NCI-H2107 treated with DMSO at 0.1 percent for 48 hours (cell line): ENCODE data around the gene ADGRD1.

Experiments
- DNase-seq: peaks from one replicate; lab custom pipeline; 2025; ENCODE audit not compliant: unreplicated experiment; lab: John Stamatoyannopoulos, UW

The ADGRD1 gene

DNA sequence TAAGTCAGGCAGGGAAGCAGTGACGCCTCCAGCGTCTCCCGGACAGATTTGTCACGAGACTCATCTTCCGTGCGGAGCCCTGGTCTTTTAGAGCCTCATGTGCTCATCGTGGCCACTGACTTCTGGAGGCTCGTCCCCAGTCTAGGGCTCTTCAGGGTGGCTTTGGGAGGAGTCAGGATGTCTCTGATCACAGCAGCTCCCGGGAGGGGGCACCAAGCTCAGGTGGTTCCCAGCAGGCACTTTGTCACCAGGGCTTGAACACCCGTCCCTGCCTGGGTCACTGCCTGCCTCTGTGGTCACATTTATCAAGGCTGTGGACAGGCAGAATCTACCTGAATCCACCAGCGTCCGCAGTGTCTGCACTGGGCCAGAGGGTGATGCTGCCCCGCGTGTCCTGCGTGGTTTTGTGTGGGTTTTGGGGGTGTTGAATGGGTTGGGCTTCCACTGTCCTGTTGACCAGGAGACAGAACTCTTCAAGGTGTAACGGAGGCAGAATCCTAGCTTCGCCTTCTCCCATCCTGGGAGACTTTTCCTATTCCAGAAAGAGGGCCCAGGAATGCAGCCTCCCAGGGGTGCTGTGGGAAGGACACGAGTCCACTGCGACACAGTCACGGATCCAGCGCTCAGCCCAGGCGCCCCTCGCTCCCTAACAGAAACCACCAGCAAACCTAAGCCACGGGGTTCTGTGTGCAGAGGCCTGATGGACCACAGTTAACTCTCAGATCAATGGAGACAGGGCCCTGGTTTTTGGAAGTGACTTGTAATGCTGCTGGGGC is 132.3 kb downstream of the ADGRD1 start:
- no peak for DNase-seq

DNA sequence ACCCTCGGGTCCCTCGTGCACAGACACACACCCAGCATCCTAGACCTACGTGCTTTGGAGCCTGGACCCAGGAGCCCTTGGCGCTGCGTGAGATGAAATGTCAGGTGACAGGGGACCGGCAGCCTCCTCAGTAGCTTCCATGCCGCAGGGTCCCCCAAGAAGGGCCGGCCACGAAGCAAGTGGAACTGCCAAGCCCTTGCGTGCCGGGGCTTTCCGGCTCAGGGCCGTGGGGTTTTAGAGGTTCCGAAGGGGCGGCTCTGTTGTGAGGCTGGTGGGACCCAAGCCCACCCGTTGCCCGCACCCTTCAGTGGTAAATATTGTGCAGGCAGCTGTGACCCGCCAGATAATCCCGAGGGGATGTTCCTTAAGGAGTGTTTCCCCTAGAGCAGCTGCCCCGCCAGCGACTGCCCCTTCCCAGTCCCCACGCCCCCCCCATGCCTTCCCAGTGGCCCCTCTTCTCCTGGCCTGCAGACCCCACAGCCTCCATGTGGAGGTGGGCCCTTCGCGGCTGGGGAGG is 133.7 kb downstream of the ADGRD1 start:
- no peak for DNase-seq

DNA sequence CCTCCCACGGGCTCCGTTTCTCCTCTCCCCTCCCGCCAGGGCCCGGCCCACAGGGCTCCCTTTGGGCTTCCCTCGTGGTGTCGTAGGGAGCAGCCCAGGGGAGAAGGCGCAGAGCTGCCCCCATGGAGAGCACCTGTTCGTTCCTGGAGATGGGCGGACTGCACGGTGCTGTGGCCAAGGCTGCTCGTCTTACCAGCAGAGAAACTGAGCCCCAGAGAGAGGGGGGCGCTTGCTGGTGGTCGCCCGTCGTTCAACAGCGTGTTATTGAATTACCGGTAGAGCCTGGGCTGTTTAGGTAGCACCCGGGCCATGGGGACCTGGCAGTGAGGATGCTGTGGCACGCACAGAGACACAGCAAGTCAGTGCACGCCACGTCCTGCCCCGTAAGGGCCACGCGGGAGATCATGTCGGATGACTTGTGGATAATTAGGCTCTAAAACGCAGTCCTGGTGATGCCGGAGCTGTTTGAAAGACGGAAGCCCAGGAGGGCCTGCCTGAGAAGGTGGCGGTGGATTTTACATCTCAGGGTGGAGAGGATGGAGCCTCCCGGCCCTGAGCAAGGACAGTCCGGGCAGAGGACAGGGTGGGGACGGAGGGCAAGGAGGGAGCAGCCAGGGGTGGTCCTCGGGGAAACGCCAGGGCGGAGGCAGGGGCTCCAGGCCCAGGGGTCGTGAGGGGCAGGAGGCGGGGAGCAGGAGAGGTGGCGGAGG is 134.4 kb downstream of the ADGRD1 start:
- DNase-seq: no peak

DNA sequence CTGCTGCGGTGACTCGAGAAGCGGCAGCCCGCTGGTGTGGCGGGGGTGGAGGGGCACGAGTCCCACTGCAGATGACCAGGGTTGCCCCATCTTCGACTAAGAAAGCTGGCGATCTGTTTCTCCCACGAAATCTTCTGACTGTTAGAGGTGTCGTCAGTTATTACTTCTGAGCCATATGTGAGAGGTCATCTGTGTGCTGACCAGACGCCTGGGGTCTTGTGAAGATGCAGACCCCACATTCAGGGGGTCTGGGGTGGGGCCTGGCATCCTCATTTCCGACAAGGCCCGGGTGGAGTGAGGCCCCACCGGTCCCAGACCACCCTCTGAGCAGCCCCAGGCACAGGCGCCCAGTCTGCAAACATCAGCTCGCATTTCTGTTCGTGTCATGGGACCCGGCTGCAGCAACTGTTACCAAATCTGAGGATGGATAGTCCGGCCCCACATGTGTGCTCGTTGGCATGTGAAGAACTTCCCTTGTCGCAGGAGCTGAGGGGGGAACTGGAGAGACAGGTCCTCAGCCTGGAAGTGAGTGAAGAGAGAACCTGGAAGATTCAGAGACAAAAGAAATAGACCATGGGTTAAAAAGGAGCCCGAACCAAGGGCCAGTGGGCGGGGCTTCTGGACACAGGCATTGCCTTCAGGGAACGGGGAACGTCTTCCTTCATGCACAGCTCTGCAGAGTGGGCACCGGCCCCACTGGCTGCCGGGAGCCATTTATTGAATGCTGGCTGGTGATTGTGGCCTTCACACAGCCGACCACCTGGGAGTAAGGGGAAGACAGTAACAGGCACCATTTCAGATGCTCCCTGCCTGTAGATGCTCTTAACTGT is 135.2 kb downstream of the ADGRD1 start:
- no peak for DNase-seq

DNA sequence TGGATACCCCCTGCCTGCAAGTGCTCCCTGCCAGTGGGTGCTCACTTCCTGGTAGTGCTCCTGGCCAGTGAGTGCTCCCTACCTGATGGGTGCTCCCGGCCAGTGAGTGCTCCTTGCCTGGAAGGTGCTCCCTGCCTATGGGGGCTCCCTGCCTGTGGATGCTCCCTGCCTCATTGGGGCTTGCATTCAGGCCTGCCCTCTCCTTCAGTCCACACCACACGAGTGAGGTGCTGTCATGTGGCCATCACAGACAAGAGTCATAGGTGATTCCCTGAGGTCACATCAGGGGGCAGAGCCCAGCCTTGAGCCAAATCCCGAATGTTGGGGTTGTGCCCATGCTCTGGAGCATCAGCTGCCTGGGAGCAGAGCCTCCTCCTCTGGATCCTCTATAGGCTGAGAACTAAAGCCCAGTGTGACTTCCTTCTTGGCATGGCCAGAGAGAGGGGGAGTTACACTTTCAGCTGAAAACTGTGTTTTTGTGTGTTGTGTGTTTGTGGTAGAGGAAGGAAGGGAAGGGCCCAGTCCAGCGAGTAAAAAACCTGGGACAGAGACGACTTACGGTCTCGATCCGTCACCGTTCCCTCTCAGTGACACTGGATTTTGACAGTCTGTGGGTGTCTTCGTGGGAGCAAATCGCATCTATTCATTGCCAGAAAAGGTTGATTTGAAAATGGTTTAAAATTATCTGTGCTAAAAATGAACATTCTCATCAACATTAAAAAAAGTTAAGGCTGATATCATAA is 136.0 kb downstream of the ADGRD1 start:
- no peak for DNase-seq

DNA sequence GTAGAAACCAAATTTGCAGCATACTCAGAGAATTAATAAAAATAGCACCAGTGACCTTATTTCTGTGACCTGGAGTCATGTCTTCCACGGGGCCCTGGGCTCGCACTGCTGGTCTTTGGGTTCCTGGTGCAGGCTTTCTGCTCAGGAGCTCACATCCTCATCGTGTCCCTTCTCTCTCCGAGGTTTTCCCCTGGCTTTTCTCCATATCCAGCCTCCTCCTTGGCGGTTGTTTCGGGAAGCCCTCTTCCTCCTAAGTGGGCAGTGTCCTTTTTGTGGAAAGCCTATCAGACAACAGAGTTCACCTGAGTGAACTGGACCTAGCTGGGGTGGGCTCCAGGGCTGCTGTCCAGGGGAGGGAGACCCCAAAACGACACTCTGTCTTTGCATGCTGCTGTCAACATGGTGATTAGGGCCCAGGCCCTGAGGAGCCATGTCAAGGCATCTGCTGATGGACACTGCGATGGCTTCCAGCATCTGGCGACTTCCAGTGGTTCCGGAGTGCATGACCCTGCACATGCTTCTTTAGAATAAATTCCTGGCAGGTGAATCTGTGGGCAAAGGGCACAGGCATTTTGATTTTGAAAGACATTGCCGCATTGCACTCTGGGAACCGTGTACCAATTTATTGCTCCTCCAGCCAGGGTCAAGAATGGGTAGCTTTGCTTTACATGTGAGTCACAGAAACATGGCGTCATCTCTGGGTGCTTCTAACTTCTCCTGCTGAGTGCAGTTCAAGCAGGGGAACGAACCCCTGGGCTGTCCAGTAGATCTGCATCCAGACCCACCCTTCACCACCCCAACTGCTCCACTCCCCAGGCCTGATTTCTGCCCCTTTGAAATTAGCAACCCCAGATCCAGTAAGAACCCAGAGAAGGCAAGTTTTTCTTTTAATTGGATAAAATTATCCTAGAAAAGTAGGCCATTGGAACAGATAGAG is 136.8 kb downstream of the ADGRD1 start:
- DNase-seq: no peak

DNA sequence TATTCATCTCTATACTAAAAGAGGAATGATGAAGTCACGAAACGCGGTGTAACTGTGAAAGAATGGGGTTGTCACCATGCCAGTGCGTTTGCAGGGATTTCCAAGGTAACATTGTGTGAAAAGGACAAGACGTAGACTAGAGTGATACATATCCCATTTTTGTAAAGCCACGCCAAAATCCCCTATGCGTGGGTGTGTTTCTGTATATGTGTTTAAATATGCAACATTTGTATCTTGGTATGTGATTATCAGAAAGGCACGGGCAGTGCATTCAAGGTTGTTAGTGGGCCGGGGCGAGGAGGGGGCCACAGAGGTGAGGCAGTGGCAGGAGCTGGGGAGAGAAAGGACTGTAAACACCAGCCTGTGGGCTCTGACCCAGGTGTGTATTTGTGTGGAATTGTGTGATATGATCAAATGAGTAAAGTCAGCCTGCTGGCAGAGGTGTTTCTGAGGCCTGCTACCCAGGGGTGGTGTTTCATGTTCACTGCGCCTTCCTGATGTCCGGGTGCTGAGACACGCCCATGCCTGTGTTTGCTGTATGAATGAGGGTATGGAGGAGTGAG is 137.8 kb downstream of the ADGRD1 start:
- no peak for DNase-seq

DNA sequence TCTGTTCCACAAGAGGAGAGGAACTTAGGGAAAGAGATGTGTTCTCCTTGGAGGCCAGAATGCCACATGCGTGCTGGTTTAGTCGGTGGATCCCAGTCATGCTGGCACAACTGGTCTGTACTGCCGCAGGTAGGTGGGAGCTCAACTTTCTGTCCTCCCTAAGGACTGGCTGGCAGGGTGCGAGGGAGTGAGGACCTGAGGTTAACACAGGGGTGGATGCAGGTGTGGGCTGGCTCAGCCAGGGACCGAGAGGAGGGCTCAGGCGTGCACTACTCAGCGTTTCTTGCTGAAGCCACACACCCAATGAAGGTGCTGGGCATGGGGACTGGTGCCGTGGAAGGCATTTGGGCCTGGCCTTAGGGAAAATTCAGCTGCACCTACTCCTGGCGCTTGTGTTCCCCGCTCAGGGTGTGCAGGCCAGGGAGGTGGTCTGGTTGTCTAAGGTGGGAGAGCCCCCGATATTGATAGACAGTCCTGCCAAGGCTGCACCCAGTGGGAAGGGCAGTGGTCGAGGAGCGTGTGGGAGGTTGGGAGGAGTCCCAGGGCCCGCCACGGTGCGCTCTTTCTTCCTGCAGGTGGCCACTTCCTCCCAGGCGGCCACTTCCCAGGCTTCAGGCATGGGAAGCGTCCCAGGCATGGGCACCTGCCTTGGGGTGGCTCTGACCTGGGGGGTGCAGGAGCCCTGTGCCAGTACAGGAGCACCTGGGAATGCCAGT is 138.4 kb downstream of the ADGRD1 start:
- DNase-seq: no peak

DNA sequence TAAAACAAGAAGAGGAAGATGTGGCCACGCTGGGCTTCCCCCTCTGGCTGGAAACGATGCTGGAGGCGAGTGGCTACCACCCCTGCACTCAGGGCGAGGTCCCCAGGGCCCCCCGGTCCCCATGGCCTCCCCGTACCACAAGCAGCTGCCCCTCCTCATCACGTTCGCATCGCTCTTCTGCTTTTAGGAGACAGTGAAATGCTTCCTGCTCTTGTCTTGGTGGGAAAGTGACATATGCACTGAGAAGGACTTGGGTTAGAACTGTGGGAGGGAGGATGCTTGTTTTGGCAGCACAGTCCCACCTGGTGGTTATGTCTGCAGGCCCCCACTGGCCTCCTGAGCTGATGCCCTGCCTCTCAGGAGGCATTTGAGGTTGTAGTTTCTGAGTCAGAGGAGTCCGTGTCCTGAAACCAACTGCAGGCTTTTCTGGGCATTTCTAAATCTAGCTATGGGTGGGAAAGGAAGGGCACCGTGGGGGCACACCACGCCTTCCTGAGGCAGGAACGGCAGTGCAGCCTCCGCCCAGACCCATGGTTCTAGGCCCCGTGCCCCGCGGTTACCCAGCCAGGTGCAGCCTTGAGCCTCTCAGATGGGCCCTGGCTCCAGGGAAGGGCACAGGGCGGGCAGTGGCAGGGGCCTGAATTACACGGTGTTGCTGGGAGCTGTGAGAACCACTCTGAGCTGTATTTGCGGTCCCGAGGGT is 139.3 kb downstream of the ADGRD1 start:
- DNase-seq: no peak

DNA sequence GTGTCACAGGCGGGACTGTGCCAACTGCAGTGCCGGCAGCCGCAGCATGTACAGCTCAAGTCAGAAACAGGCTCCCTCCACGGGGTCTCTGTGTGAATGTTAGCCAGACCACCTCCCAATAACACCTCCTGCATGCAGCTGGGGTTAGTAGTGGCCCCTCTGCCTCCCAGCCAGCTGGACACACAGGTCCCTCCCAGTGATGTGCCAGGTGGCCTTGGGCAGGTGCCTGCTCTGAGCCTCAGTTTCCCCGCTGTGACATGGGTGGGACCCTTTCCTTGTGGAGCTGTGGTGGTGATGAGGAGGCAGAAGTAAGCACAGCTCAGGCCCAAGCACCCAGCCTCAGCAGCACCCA is 139.9 kb downstream of the ADGRD1 start:
- no peak for DNase-seq

DNA sequence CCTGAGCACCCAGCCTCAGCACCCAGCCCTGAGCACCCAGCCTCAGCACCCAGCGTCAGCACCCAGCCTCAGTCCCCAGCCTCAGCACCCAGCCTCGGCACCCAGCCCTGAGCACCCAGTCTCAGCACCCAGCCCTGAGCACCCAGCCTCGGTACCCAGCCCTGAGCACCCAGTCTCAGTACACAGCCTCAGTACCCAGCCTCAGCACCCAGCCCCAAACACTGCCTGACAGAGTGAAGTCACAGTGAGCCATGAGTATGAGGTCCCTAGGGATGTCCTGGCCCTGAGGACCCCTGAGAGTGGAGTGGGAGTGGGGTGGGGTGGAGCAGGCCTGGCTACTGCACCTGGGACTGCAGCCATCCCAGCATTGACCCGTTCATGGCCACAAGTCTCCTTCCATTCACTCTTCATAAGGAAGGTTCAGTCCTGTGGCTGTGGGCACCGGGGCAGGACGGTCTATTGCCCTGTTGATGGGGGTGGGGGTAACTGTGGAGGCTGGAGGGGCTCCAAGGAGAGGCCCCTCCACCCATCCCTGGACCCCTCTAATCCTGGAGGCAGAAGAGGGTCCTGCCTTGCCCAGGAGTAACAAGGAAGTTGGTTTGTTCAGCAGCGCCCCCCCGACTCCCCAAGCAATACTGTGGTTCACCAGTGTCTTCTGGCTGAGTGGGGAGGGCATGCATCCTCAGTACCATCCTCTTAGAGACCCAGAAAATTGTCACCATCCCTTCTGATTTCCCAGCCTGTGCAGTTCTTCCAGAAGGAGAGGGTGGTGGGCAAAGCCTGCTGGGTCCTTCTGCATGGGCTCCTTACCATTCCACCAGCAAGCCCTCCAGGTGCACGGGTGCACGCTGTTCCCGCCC is 140.5 kb downstream of the ADGRD1 start:
- DNase-seq: no peak

DNA sequence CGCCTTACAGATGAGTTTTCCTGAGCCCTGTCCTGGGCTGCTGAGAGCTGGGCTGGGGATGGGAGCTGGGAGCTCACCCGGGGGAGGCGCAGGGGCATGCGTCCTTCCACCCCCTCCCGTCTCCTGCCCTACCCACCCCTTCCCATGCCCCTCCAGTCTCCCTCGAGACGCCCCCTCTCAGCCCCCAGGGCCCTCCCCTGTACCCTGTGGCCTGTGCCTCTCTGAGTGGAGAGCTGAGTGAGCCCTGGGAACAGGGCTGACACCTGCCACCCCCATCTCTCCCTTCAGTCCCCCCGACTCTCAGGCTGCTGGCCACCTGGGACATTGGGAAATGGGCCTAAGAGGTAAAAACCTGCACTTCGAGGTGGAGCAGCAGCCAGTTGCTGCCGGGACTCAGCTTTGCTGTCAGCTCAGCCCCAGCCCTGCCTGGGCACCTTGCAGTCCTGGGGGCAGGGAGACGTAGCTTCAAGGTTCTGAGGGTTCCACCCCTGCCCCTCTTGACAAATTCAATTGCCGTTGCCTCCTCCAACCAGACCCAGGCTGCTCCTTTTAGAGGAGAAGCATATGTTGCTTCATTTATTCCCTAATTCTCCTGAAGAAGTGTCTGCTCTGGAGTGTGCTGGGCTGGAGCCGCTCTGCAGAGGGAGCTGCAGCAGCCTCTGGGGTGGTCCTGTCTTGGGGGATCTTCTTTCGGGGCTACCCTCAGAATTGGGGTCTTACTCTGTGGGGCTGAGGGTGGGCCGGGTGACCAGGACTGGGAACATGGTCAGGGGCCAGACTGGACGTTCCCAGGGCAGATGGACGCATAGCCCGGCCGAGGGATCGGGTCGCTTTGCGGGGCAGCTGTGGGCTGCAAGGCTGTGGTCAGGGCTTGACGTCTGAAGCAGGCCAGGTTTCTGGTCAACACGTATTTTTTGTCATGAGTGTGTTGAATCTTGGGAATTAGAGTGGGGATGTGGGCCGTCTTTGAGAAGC is 141.4 kb downstream of the ADGRD1 start:
- no peak for DNase-seq

DNA sequence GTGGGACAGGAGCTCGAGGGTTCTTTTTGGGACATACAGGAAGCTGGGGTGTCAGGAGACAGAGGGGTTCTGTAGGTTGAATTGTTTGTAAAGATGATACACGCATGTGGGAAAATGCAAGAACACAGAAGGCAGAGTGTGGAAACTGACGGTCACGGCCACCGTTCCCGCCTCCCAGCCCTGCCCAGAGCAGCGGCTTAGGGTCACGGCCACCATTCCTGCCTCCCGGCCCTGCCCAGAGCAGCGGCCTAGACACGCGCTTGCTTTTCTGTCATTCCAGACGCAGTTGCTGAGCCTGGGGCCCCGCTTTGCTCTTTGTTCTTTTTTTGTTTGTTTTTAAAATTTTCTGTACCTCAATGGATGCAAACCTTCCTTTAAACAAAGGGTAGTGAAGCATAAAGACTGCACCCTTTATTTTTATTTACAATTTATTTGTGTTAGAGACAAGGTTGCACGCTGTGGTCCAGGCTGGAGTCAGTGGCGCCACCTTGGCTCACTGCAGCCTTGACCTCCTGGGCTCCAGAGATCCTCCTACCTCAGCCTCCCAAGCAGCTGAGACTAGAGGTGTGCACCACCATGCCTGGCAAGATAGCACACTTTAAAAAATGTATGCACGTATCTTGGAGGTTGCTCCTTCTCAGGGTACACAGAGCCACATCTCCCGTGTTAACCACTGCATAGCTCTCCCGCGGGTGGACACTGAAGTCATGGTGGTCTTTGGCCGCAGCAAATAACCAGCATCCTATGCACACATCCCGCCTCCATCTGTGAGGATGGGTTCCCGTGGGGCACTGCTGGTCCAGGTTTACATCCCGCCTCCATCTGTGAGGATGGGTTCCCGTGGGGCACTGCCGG is 142.3 kb downstream of the ADGRD1 start:
- no peak for DNase-seq

DNA sequence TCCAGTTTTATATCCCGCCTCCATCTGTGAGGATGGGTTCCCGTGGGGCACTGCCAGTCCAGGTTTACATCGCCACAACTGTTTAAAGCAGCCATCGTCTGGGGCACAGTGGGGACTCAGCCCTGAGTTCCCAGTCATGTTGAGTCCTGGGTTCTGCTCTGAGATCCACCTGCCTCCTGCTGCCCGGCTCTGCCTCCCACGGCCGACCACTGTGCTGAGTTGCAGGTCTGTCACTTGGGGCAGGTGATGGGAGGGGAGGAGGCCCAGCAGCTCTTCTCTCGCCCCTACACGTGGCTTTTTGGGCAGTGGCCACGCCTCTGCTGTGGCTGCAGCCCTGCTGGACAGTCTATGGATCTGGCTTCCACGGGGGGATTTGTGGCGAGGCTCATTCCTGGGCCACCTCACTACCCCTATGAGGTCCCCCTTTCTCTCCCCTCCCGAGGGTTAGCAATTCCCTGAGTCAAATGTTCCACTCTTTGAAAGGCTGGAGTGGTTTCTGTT is 143.0 kb downstream of the ADGRD1 start:
- DNase-seq: no peak
